ENCODE data around the gene NES. TPM values are rescaled to one million over a fixed set of nuclear protein-coding genes. Genes with fewer than 3 reads are reported as not detected.

Gene NES
- total and polyA plus RNA-seq, 2 experiments from 2014 or later, result 3.6 to 13.8 TPM

- Histone ChIP-seq H3K27ac (no peak overlapping the region), H3K27me3 (peaks cover 32% of the 10 kb centered on the region), H4K20me1 (ENCODE audit: insufficient read depth, poor library complexity, severe bottlenecking) (no peaks in the 10 kb centered on the region), H3K4me2 (no peak overlapping the region), H2AFZ (no peak overlapping the region), H3K9me3 (ENCODE audit: low read depth) (no peaks in the 10 kb centered on the region), H3K9me2 (replicated peaks; ENCODE audit: insufficient read depth) (no peaks in the 10 kb centered on the region), H3K79me2 (no peaks in the 10 kb centered on the region), H3K36me3 (replicated peaks; ENCODE audit: insufficient read depth, low read depth) (no peaks in the 10 kb centered on the region), H3K4me3 (no peak overlapping the region), H3K4me1 (ENCODE audit: insufficient read depth) (peaks cover 21% of the 10 kb centered on the region)
- no peak for DNase-seq (ENCODE audit: low spot score)
- 55% methylated on average over 2 of the region's 2 CpGs for WGBS (ENCODE audit: low lambda C conversion rate, missing lambda C conversion rate)
- TF ChIP-seq EZH2 (IDR thresholded peaks at IDR 0.05; ENCODE audit: borderline replicate concordance) (no peak), CTCF (IDR thresholded peaks at IDR 0.05; ENCODE audit: poor library complexity) (no peak), EZH2phosphoT487 (IDR thresholded peaks at IDR 0.05; ENCODE audit: low read depth, severe bottlenecking, unreplicated experiment) (no peak)
Measured at GRCh38 chr1:156680056-156680455, 2.8 kb upstream of the NES start.

GRCh38 chr1:156677616-156678596 lies 699 bp upstream of the NES start:
- no peaks in the 10 kb centered on the region for H3K36me3 ChIP-seq (replicated peaks; ENCODE audit: insufficient read depth, low read depth)
- no peaks in the 10 kb centered on the region for H3K9me2 ChIP-seq (replicated peaks; ENCODE audit: insufficient read depth)
- peak; percentile 85 for DNase-seq (ENCODE audit: low spot score)
- TF ChIP-seq CTCF (IDR thresholded peaks at IDR 0.05; ENCODE audit: poor library complexity), result peak; percentile 92
- no peak for TF ChIP-seq EZH2phosphoT487 (IDR thresholded peaks at IDR 0.05; ENCODE audit: low read depth, severe bottlenecking, unreplicated experiment)
- no peak for TF ChIP-seq EZH2 (IDR thresholded peaks at IDR 0.05; ENCODE audit: borderline replicate concordance)
- peak overlapping the region; percentile 36 for H3K4me3 ChIP-seq
- peak overlapping the region; percentile 91 for H3K4me2 ChIP-seq
- H3K27me3 ChIP-seq, result peaks cover 32% of the 10 kb centered on the region
- H2AFZ ChIP-seq, result peak overlapping the region; percentile 83
- H3K4me1 ChIP-seq (ENCODE audit: insufficient read depth), result peaks cover 26% of the 10 kb centered on the region
- H4K20me1 ChIP-seq (ENCODE audit: insufficient read depth, poor library complexity, severe bottlenecking), result no peaks in the 10 kb centered on the region
- peak overlapping the region; percentile 47 for H3K27ac ChIP-seq
- H3K9me3 ChIP-seq (ENCODE audit: low read depth), result no peaks in the 10 kb centered on the region
- WGBS (ENCODE audit: low lambda C conversion rate, missing lambda C conversion rate), result 5% methylated on average over 22 of the region's 22 CpGs
- H3K79me2 ChIP-seq, result no peaks in the 10 kb centered on the region

GRCh38 chr1:156676114-156676819 lies 940 bp downstream of the NES start:
- Histone ChIP-seq H3K27ac (no peak overlapping the region), H3K4me1 (ENCODE audit: insufficient read depth) (peaks cover 26% of the 10 kb centered on the region), H3K27me3 (peaks cover 29% of the 10 kb centered on the region), H3K4me3 (peak overlapping the region; percentile 36), H3K36me3 (replicated peaks; ENCODE audit: insufficient read depth, low read depth) (no peaks in the 10 kb centered on the region), H3K9me2 (replicated peaks; ENCODE audit: insufficient read depth) (no peaks in the 10 kb centered on the region), H4K20me1 (ENCODE audit: insufficient read depth, poor library complexity, severe bottlenecking) (no peaks in the 10 kb centered on the region), H3K79me2 (no peaks in the 10 kb centered on the region), H3K4me2 (peak overlapping the region; percentile 91), H3K9me3 (ENCODE audit: low read depth) (no peaks in the 10 kb centered on the region), H2AFZ (no peak overlapping the region)
- TF ChIP-seq EZH2phosphoT487 (IDR thresholded peaks at IDR 0.05; ENCODE audit: low read depth, severe bottlenecking, unreplicated experiment) (no peak), EZH2 (IDR thresholded peaks at IDR 0.05; ENCODE audit: borderline replicate concordance) (no peak), CTCF (IDR thresholded peaks at IDR 0.05; ENCODE audit: poor library complexity) (no peak)
- no peak for DNase-seq (ENCODE audit: low spot score)
- WGBS (ENCODE audit: low lambda C conversion rate, missing lambda C conversion rate), result 13% methylated on average over 42 of the region's 49 CpGs
